GM21825 (cell line): ENCODE results near the gene FAM193A.
"Not testable (repeated sequence)": the region's sequence is repeated elsewhere in the genome, so short reads cannot be mapped to it uniquely, and the experiment has no call there.

Source experiments
- ATAC-seq: cut with Tn5 transposase; IDR thresholded peaks from one replicate; pipeline ENCODE4 v1.9.1; 2021; ENCODE audit warnings: mild to moderate bottlenecking, moderate library complexity; ENCODE audit not compliant: unreplicated experiment

FAM193A gene

GRCh38 chr4:2716236-2716635, 179.8 kb downstream of the FAM193A start:
- ATAC-seq: no peak

- ATAC-seq: no peak
Measured at GRCh38 chr4:2721586-2721985, 185.1 kb downstream of the FAM193A start.

- no peak for ATAC-seq
Measured at GRCh38 chr4:2722033-2722432, 185.6 kb downstream of the FAM193A start.

GRCh38 chr4:2723751-2724150, 187.3 kb downstream of the FAM193A start:
- no peak for ATAC-seq

- no peak for ATAC-seq
Measured at GRCh38 chr4:2725380-2725779, 188.9 kb downstream of the FAM193A start.

- not testable (repeated sequence) for ATAC-seq
Measured at GRCh38 chr4:2726881-2727280, 190.4 kb downstream of the FAM193A start.

- no peak for ATAC-seq
Measured at GRCh38 chr4:2728221-2728620, 191.8 kb downstream of the FAM193A start.

- ATAC-seq: no peak
Measured at GRCh38 chr4:2728806-2729532, 192.5 kb downstream of the FAM193A start.

- ATAC-seq: no peak
Measured at GRCh38 chr4:2729533-2729875, 193.1 kb downstream of the FAM193A start.

GRCh38 chr4:2731907-2732317, 195.5 kb downstream of the FAM193A start:
- ATAC-seq: no peak

GRCh38 chr4:2732526-2732925, 196.1 kb downstream of the FAM193A start:
- no peak for ATAC-seq

GRCh38 chr4:2733001-2733843, 196.8 kb downstream of the FAM193A start:
- ATAC-seq: no peak

GRCh38 chr4:2733844-2734574, 197.6 kb downstream of the FAM193A start:
- no peak for ATAC-seq

GRCh38 chr4:2734612-2735011, 198.2 kb downstream of the FAM193A start:
- ATAC-seq: no peak

- ATAC-seq: no peak
Measured at GRCh38 chr4:2735869-2736268, 199.4 kb downstream of the FAM193A start.

- ATAC-seq: not testable (repeated sequence)
Measured at GRCh38 chr4:2738296-2738695, 201.8 kb downstream of the FAM193A start.

GRCh38 chr4:2741626-2742025, 205.2 kb downstream of the FAM193A start:
- ATAC-seq: no peak

- no peak for ATAC-seq
Measured at GRCh38 chr4:2742081-2742822, 205.8 kb downstream of the FAM193A start.

- no peak for ATAC-seq
Measured at GRCh38 chr4:2742823-2743517, 206.5 kb downstream of the FAM193A start.
